WI38 (cell line): ENCODE measurements around the gene TMEM203.

Experiments used
- H3K4me3 ChIP-seq: 2 replicates; pipeline ENCODE4 v1.5.1; 2011; ENCODE audit warnings: low read depth, mild to moderate bottlenecking, control low read depth, low read length
- TF ChIP-seq, protein P1 (sequence below): IDR thresholded peaks from 2 replicates; pipeline ENCODE4 v1.5.1; 2012; ENCODE audit warnings: low read depth, mild to moderate bottlenecking, control low read depth, low read length

The TMEM203 gene

DNA sequence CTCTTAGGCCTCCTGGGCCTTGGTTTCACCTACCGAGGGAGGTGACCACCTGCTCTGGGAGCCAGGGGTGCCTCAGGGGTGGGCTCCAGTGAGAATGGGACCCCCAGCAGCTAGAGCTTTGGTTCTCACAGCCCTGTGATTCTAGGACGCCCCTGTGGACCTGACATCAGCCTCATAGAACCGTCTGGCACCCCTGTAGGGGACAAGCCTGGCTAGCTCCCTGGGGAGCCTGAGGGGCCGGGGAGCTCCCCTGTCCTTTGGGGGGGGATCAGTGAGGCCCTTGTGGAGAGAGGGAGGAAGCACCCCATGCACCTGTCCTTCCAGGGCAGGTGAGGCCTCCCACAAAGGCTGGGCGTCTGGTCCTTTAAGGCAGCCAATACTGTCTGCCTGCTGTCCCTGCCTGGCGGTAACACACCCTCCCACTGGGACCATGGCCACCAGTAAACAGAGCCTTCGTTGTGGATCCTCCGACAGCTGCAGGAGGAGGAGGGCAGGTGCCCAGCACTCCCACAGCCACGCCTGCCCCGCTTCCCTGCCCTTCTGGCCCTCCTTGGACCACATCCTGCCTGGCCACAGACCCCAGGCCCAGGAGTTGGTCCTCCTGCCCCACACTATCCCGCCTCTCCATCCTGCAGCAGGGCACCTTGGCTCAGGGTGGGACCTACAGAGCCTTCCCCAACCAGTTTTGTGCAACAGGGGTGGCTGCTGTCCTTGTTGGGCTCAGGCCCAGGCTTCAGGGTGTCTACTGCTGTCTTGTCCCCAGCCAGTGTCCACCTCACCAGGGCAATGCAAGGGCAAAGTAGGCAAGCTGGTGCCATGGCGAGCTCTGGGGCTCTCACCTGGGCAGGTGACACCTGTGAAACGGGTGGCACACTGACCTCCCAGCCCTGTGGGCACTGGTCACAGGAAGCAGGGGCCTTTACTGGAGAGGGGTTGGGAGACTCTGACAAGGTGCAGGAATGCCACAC is 32.6 kb upstream of the TMEM203 start:
- TF ChIP-seq, protein P1, sequence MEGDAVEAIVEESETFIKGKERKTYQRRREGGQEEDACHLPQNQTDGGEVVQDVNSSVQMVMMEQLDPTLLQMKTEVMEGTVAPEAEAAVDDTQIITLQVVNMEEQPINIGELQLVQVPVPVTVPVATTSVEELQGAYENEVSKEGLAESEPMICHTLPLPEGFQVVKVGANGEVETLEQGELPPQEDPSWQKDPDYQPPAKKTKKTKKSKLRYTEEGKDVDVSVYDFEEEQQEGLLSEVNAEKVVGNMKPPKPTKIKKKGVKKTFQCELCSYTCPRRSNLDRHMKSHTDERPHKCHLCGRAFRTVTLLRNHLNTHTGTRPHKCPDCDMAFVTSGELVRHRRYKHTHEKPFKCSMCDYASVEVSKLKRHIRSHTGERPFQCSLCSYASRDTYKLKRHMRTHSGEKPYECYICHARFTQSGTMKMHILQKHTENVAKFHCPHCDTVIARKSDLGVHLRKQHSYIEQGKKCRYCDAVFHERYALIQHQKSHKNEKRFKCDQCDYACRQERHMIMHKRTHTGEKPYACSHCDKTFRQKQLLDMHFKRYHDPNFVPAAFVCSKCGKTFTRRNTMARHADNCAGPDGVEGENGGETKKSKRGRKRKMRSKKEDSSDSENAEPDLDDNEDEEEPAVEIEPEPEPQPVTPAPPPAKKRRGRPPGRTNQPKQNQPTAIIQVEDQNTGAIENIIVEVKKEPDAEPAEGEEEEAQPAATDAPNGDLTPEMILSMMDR, result no peak
- H3K4me3 ChIP-seq, result no peak overlapping the region

DNA sequence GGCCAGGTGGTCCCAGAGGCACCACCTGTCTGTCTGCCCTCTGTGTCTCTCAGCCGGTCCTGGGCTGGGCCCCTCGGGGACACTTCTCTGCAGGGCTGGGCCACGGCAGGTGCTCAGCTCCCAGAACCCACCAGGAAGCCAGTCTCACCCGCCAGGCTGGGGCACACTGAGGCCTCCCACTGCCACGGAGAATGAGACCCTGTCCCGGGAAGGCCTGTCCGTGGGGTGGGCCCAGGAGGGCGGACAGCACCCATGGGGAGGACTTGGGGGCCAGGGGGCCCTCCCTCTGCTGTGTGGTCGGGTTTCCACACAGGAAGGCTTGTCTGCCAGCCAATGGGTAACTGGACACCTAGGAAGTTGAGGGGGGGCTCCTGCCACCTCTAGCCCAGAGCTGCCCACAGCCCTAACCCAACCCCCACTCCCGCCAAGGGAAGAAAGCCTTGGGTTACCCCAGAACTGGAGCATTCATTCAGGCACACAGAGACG is 31.5 kb upstream of the TMEM203 start:
- no peak overlapping the region for H3K4me3 ChIP-seq
- TF ChIP-seq, protein P1, result no peak

DNA sequence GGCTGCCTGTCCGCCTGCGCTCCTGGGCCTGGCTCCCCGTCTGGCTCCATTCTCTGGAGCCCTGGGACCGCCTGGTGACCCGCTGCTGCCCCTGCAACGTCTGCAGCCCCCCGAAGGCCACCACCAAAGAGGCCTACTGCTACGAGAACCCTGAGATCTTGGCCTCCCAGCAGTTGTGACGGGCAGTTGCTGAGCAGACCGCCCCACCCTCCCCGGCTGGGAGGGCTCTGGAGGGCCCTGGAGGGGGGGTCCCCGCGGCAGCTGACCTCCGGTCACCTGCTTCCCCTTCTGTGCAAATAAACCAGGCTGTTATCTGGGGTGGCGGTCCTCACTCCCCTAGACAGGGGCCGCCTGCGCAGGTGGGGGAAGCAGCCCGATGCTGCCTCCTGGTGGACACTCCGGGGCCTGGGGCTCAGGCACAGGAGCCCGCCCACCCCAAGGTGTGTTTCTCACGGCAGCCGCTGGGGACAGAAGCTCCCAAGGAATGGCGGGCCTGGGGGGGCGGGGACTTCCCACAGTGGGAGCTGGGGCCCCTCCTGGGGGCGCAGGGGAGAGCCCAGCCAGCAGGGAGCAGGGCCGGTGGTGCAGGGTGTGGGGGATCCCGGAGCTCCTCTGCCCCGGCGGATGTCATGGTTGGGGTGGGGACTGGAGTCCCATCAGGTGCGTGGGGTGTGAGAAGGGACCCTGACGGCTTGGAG is 30.9 kb upstream of the TMEM203 start:
- TF ChIP-seq, protein P1, result peak; percentile 92
- H3K4me3 ChIP-seq, result no peak overlapping the region

DNA sequence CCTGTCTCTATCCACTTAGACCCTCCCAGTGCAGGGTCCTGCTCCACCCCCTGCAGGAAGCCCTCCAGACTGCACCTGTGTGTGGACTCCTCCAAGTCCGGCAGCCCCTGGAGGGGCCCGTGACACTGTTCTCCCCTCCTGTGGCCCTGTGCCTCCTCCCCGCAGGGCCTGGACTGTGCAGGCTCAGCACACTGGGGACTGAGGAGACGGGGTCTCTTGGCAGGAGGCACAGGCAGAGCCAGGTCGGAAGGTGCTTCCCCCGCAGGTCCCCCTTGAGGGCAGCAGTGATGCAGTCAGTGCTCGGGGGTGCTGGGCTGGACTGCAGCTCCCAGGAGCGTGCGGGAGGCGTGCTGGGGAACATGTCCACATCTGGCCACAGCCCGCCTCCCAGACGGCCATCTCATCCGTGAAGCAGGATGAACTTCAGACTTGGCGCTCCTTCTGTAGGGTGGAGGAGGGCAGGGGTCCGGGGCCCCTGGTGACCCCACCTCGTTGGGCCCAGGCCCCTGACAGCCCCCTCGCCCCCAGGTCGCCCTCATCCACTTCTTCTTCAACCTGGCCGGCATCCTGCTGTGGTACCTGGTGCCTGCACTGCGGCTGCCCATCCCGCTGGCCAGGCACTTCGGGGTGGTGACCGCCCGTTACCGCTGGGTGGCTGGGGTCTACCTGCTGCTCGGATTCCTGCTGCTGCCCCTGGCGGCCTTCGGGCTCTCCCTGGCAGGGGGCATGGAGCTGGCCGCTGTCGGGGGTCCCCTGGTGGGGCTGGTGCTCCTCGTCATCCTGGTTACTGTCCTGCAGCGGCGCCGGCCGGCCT is 30.2 kb upstream of the TMEM203 start:
- TF ChIP-seq, protein P1, result no peak
- H3K4me3 ChIP-seq, result no peak overlapping the region

DNA sequence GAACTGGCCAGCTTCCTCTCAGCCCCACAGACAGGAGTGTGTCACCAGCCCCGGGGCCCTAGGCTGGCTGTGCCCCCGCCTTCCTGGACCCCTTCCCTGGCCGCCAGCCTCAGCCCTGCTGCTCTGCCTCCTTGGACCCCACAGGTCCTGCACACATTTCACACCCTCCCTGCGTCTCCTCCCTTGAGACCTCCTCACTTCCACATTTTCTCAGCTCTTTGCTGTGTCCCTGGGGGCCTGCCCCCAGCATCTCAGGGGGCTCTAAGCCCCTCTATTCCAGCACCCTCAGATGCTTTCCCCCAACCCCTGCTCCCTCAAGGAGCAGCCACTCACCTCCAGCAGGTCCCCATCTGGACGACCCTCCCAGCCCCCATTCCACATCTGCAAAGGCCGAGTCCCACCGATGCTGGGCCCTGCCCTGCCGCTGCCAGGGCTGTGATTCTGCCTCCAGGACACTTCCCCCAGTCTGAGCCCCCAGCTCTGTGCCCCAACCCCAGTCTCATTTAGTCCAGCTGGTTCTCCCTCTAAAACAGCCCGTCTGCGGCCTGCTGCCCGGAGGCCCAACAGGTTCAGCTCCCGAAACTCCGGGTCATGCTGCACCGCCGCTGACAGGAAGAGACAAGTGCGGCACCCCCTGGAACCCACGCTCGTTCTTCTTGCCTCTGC is 29.4 kb upstream of the TMEM203 start:
- no peak overlapping the region for H3K4me3 ChIP-seq
- TF ChIP-seq, protein P1, result no peak

DNA sequence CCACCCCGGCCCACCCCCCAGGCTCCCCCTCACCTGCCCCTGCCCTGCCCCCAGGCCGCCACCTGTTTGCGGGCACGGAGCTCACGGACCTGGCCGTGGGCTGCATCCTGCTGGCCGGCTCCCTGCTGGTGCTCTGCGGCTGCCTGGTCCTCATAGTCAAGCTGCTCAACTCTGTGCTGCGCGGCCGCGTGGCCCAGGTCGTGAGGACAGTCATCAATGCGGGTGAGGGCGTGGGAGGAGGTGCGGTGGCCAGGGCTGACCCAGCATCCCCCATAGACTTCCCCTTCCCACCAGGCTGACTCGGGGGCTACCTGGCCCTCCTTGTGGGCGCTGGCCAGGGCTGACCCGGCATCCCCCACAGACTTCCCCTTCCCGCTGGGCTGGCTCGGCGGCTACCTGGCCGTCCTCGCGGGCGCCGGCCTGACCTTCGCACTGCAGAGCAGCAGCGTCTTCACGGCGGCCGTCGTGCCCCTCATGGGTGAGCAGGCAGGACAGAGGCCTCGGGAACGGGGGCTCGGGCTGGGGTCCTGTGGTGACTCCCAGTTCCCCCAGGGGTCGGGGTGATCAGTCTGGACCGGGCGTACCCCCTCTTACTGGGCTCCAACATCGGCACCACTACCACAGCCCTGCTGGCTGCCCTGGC is 28.7 kb upstream of the TMEM203 start:
- TF ChIP-seq, protein P1, result no peak
- no peak overlapping the region for H3K4me3 ChIP-seq
